WI38 (cell line): ENCODE measurements around the gene PIGBOS1.
"Not testable (repeated sequence)": the region's sequence is repeated elsewhere in the genome, so short reads cannot be mapped to it uniquely, and the experiment has no call there.

ENCODE experiments used
- H3K4me3 ChIP-seq: 2 replicates; pipeline ENCODE4 v1.5.1; 2011; ENCODE audit warnings: low read depth, mild to moderate bottlenecking, control low read depth, low read length
- CTCF ChIP-seq: IDR thresholded peaks from 2 replicates; pipeline ENCODE4 v1.5.1; 2012; ENCODE audit warnings: low read depth, mild to moderate bottlenecking, control low read depth, low read length

The PIGBOS1 gene

GRCh38 chr15:55334997-55335396 lies 16.1 kb upstream of the PIGBOS1 start:
- H3K4me3 ChIP-seq = no peak overlapping the region
- no peak for TF ChIP-seq CTCF

- H3K4me3 ChIP-seq = no peak overlapping the region
- no peak for TF ChIP-seq CTCF
These were observed 15.4 kb upstream of the PIGBOS1 start for GRCh38 chr15:55334371-55334770.

GRCh38 chr15:55327387-55327786 lies 8.5 kb upstream of the PIGBOS1 start:
- H3K4me3 ChIP-seq = no peak overlapping the region
- TF ChIP-seq CTCF = no peak

- TF ChIP-seq CTCF = no peak
- H3K4me3 ChIP-seq = no peak overlapping the region
These were observed 3.5 kb upstream of the PIGBOS1 start for GRCh38 chr15:55322467-55322866.

- no peak overlapping the region for H3K4me3 ChIP-seq
- no peak for TF ChIP-seq CTCF
These were observed 2.0 kb upstream of the PIGBOS1 start for GRCh38 chr15:55320963-55321362.

- TF ChIP-seq CTCF = no peak
- H3K4me3 ChIP-seq = peak overlapping the region; percentile 70
These were observed 1.3 kb upstream of the PIGBOS1 start for GRCh38 chr15:55320238-55320550.

GRCh38 chr15:55319537-55320237 lies 764 bp upstream of the PIGBOS1 start:
- no peak for TF ChIP-seq CTCF

GRCh38 chr15:55302801-55303200 lies 16.1 kb downstream of the PIGBOS1 start:
- H3K4me3 ChIP-seq = not testable (repeated sequence)

More at GRCh38 chr15:55319537-55320237, 764 bp upstream of the PIGBOS1 start:
- H3K4me3 ChIP-seq = peak overlapping the region; percentile 70
